Measurements from ENCODE around the gene C21orf58. TPM values are rescaled to one million over a fixed set of nuclear protein-coding genes. Genes with fewer than 3 reads are reported as not detected.

Gene C21orf58
- total and polyA plus RNA-seq, 7 donors: 0.92 to 7.4 (median 1.8) TPM

DNA sequence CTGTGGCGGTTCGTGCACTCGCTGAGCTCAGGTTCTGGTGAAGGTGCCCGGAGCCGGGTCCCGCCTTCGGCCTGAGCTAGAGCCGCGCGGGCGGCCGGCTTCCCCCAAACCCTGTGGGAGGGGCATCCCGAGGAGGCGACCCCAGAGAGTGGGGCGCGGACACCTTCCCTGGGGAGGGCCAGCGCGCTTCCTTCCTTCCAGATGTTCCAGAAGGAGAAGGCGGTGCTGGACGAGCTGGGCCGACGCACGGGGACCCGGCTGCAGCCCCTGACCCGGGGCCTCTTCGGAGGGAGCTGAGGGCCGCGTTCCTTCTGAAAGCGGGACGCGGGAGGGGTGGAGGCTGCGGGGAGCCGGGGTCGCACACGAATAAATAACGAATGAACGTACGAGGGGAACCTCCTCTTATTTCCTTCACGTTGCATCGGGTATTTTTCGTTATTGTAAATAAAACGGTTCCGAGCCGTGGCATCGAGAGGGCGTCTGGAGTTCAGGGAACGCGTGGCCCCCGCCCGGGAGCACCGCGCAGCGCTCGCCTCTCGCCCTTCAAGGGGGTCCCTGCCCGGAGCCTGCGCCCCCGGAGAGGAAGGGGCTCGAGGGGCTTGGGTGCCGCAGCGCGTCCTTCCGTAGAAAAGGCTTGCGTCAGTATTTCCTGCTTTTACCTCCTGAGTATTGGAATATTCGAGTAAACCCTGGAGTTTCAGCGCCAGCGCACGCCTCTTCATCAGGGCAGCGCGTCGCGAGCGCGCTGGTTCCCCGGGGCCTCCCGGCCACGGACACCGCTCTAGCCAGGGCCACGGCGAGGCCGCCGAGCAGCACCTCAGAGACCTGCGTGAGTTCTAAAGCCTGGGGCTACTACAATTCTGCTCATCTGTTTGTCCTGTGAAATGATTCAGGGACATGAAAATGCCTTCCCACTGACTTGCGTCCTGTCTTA, 26.1 kb downstream of the C21orf58 start:
- Histone ChIP-seq H3K27me3 (peaks cover 0 to 45% (median 17%) of the 10 kb centered on the region in 3 donors), H3K4me3 (peak overlapping the region in 3 of 4 donors; percentile 43 to 47 (median 46)), H3K4me1 (peaks cover 0 to 23% (median 18%) of the 10 kb centered on the region in 4 donors), H3K36me3 (no peaks in the 10 kb centered on the region), H3K27ac (peak overlapping the region; percentile 59 to 65 (median 62)), H3K9me3 (no peaks in the 10 kb centered on the region)
- intact Hi-C loops (cut with DNase I): no loop called here
- WGBS, 2 donors: 3 to 4% methylated on average over 84 of the region's 84 CpGs
- no peak for DNase-seq
- TF ChIP-seq, protein P1, sequence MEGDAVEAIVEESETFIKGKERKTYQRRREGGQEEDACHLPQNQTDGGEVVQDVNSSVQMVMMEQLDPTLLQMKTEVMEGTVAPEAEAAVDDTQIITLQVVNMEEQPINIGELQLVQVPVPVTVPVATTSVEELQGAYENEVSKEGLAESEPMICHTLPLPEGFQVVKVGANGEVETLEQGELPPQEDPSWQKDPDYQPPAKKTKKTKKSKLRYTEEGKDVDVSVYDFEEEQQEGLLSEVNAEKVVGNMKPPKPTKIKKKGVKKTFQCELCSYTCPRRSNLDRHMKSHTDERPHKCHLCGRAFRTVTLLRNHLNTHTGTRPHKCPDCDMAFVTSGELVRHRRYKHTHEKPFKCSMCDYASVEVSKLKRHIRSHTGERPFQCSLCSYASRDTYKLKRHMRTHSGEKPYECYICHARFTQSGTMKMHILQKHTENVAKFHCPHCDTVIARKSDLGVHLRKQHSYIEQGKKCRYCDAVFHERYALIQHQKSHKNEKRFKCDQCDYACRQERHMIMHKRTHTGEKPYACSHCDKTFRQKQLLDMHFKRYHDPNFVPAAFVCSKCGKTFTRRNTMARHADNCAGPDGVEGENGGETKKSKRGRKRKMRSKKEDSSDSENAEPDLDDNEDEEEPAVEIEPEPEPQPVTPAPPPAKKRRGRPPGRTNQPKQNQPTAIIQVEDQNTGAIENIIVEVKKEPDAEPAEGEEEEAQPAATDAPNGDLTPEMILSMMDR (IDR thresholded peaks at IDR 0.05): no peak
- no peak for TF ChIP-seq EP300 (IDR thresholded peaks at IDR 0.05)
- no peak for TF ChIP-seq POLR2AphosphoS5 (IDR thresholded peaks at IDR 0.05)
- no peak for TF ChIP-seq POLR2A (IDR thresholded peaks at IDR 0.05)

DNA sequence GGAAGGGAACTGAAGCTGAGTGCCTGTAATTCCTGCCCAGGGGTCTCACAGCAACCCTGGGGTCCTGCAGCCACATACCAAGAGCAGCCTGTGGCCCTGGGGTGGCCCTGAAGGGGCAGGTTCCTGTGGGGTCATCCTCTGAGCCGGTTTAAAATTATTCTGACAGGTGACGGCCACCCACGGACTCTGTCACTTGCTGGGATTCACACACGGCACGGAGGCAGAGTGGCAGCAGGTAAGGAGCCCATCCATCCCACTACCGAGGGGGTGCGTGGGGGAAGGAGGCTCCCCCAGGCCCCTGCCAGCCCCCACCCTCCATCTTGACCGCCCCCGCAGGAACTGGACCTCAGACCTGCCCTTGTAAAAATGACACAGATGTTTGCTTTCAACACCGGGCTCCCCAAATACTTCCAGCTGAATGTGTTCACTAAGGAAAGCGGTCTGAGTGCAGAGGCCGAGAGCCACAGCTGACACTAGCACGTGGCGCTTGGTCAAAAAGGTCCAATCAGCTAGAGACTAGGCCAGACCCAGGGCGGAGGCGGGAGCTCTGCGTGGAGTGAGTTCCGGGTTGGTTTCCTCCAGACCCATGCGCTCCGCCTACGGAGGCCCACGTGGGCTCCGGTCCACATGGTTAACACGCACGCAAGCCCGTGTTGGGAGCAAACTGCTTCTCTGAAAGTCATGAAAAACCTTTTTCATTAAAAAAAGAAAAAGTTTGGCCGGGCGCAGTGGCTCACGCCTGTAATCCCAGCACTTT, 27.5 kb downstream of the C21orf58 start:
- H3K9me3 ChIP-seq: no peaks in the 10 kb centered on the region
- DNase-seq: peak; percentile 95
- intact Hi-C loops (cut with DNase I): no loop called here
- TF ChIP-seq POLR2AphosphoS5 (IDR thresholded peaks at IDR 0.05) (peak in 2 of 4 donors; percentile 13 to 34), POLR2A (IDR thresholded peaks at IDR 0.05) (no peak)
- peak overlapping the region in 3 of 4 donors; percentile 59 to 65 (median 60) for H3K27ac ChIP-seq
- H3K4me3 ChIP-seq: peak overlapping the region in 1 of 4 donors; percentile 7
- peaks cover 0 to 45% (median 17%) of the 10 kb centered on the region in 3 donors for H3K27me3 ChIP-seq
- WGBS, 2 donors: 68 to 71% methylated on average over 29 of the region's 29 CpGs
- peaks cover 0 to 23% (median 18%) of the 10 kb centered on the region in 4 donors for H3K4me1 ChIP-seq
- peaks cover 0 to 10% (median 0%) of the 10 kb centered on the region in 4 donors for H3K36me3 ChIP-seq

DNA sequence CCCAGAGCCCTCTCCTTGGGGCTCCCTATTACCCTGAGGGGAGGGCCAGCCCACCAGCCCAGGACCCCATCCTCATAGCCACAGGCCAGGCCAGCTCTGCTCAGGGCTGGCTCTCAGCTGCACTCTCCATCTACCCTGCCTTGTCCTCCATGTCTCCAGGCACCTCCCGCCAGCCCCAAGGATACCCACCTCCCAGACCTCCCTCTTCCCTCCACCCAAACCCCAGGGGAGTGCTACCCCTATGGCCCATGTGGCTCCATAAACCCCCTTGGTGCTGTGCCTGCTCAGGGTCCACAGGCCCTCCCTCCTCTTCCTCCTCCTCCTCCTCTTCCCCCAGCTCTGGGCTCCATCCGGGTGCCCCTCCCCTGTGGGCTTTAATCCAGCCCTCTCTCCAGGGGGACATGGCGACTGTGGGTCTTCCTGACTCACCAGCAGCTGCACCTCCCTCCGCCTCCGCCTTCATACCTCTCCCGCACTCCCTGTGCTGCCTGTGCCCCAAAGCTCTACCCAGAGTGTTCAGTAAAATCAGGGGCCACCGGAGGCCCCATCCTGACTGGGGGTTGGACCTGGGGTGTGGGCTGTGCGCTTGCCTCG, 28.4 kb downstream of the C21orf58 start:
- H3K4me1 ChIP-seq: peaks cover 0 to 23% (median 18%) of the 10 kb centered on the region in 4 donors
- peak overlapping the region in 3 of 4 donors; percentile 57 to 65 (median 59) for H3K27ac ChIP-seq
- no peak overlapping the region for H3K4me3 ChIP-seq
- 55 to 66% methylated on average over 9 of the region's 9 CpGs for WGBS, 2 donors
- TF ChIP-seq, protein P1 (IDR thresholded peaks at IDR 0.05): no peak
- peaks cover 0 to 45% (median 17%) of the 10 kb centered on the region in 3 donors for H3K27me3 ChIP-seq
- no peaks in the 10 kb centered on the region for H3K9me3 ChIP-seq
- intact Hi-C loops (cut with DNase I): no loop called here
- peaks cover 0 to 10% (median 0%) of the 10 kb centered on the region in 4 donors for H3K36me3 ChIP-seq
- no peak for DNase-seq

DNA sequence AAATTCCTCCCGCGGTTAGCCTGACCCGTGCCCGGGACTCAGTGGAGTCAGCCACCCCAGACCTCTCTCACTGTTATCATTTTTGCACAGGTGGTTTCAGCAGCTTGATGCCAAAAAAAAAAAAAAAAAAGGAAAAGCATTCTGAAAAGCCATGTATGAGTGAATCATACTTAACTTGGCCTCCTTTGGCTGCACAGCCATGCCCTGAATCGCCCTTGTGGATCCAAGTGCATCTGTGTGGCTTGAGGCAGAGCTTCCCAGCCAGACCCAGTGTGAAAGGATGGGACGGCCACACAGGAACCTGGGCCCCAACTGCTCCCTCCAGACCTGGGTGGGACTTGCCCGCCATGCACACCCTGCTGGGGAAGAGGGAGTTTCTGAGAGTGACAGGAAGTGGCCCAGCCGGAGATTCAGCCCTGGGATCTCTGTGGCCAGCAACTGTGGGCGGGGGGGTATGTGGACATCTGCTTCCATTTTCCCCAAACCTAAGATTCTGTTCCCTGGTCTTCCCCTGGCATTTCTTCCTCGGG, 29.0 kb downstream of the C21orf58 start:
- no peak for DNase-seq
- Histone ChIP-seq H3K9me3 (no peaks in the 10 kb centered on the region), H3K4me3 (no peak overlapping the region), H3K27me3 (peaks cover 0 to 40% (median 15%) of the 10 kb centered on the region in 3 donors), H3K27ac (no peak overlapping the region), H3K4me1 (peaks cover 0 to 23% (median 18%) of the 10 kb centered on the region in 4 donors), H3K36me3 (peaks cover 0 to 10% (median 0%) of the 10 kb centered on the region in 4 donors)
- no peak for TF ChIP-seq POLR2A (IDR thresholded peaks at IDR 0.05)
- TF ChIP-seq POLR2AphosphoS5 (IDR thresholded peaks at IDR 0.05): no peak
- TF ChIP-seq EP300 (IDR thresholded peaks at IDR 0.05): no peak
- TF ChIP-seq, protein P1 (IDR thresholded peaks at IDR 0.05): no peak
- intact Hi-C loops (cut with DNase I): no loop called here
- WGBS, 2 donors: 60 to 74% methylated on average over 10 of the region's 10 CpGs

Measured in sigmoid colon (tissue), 7 donors.